GM21423 (cell line): ENCODE data around the gene MEIKIN.
"Not testable (repeated sequence)": the region's sequence is repeated elsewhere in the genome, so short reads cannot be mapped to it uniquely, and the experiment has no call there.

ENCODE experiments used
- ATAC-seq: cut with Tn5 transposase; IDR thresholded peaks from one replicate; pipeline ENCODE4 v1.9.1; 2021; ENCODE audit warnings: mild to moderate bottlenecking, moderate library complexity; ENCODE audit not compliant: unreplicated experiment

The MEIKIN gene

GRCh38 chr5:131814990-131815389, 130.5 kb downstream of the MEIKIN start:
- ATAC-seq = no peak

- no peak for ATAC-seq
Observed at GRCh38 chr5:131812371-131813160, 132.9 kb downstream of the MEIKIN start.

- ATAC-seq = no peak
Observed at GRCh38 chr5:131810510-131811249, 134.8 kb downstream of the MEIKIN start.

GRCh38 chr5:131796793-131797693, 148.4 kb downstream of the MEIKIN start, which contains the start of gene FNIP1:
FNIP1 (minus strand) TSS chr5:131797017; CDS start chr5:131796921, 96 bp downstream.
- peak; percentile 94 for ATAC-seq

- peak; percentile 17 for ATAC-seq
Observed at GRCh38 chr5:131795879-131796792, 149.3 kb downstream of the MEIKIN start.

- ATAC-seq = no peak
Observed at GRCh38 chr5:131795228-131795627, 150.2 kb downstream of the MEIKIN start.

- no peak for ATAC-seq
Observed at GRCh38 chr5:131794586-131794985, 150.9 kb downstream of the MEIKIN start.

- no peak for ATAC-seq
Observed at GRCh38 chr5:131792896-131793295, 152.6 kb downstream of the MEIKIN start.

- no peak for ATAC-seq
Observed at GRCh38 chr5:131791866-131792265, 153.6 kb downstream of the MEIKIN start.

- ATAC-seq = no peak
Observed at GRCh38 chr5:131790550-131790949, 154.9 kb downstream of the MEIKIN start.

- no peak for ATAC-seq
Observed at GRCh38 chr5:131789765-131790164, 155.7 kb downstream of the MEIKIN start.

- ATAC-seq = no peak
Observed at GRCh38 chr5:131787736-131788135, 157.7 kb downstream of the MEIKIN start.

GRCh38 chr5:131786900-131787692, 158.4 kb downstream of the MEIKIN start:
- no peak for ATAC-seq

GRCh38 chr5:131786036-131786435, 159.4 kb downstream of the MEIKIN start:
- ATAC-seq = no peak

GRCh38 chr5:131783874-131784273, 161.6 kb downstream of the MEIKIN start:
- ATAC-seq = no peak

- ATAC-seq = no peak
Observed at GRCh38 chr5:131783357-131783756, 162.1 kb downstream of the MEIKIN start.

- no peak for ATAC-seq
Observed at GRCh38 chr5:131782717-131783116, 162.7 kb downstream of the MEIKIN start.

- ATAC-seq = not testable (repeated sequence)
Observed at GRCh38 chr5:131778141-131778540, 167.3 kb downstream of the MEIKIN start.

GRCh38 chr5:131776450-131776849, 169.0 kb downstream of the MEIKIN start:
- ATAC-seq = no peak
